AG04450 (cell line): Measurements from ENCODE around the gene ZFR. TPM values are rescaled to one million over a fixed set of nuclear protein-coding genes. Genes with fewer than 3 reads are reported as not detected.

Experiments used
- CTCF ChIA-PET: fragments of 300-600, 350-600 bp; formaldehyde crosslinking; extraction: SDS; loops from one replicate; lab custom pipeline; 2022; ENCODE audit warnings: antibody characterized with exemption, inconsistent platforms; lab: Charles Lee
- POLR2A ChIA-PET: fragments of 350-600 bp; formaldehyde crosslinking; extraction: SDS; loops from one replicate; lab custom pipeline; 2021; ENCODE audit warnings: antibody characterized with exemption, inconsistent platforms; lab: Yijun Ruan, JAX
- DNase-seq: peaks from one replicate; pipeline ENCODE4 v3.0.0-alpha.2; 2011; ENCODE audit warnings: low read depth, low spot score
- H3K27ac ChIP-seq: one replicate; pipeline ENCODE4 v1.5.1; 2012; ENCODE audit warnings: low read depth, low read length, control low read depth
- H3K27me3 ChIP-seq: one replicate; pipeline ENCODE4 v1.6.0; 2012; ENCODE audit warnings: low read length; ENCODE audit not compliant: control insufficient read depth, insufficient read depth
- H3K4me3 ChIP-seq: 2 replicates; pipeline ENCODE4 v1.5.1; 2011; ENCODE audit warnings: mild to moderate bottlenecking, low read depth, low read length, control low read depth
- H3K9me3 ChIP-seq: 2 replicates; pipeline ENCODE4 v1.5.1; 2012; ENCODE audit warnings: low read length; ENCODE audit not compliant: control insufficient read depth, insufficient read depth
- CTCF ChIP-seq: IDR thresholded peaks from 2 replicates; pipeline ENCODE4 v1.5.1; 2011; ENCODE audit warnings: low read depth, low read length, control low read depth, inconsistent platforms
- polyA plus RNA-seq: library from polyadenylated mRNA; depleted of rRNA; stranded (reverse); fragments of >200 nt; gene quantifications from 2 replicates; pipeline ENCODE4 v1.2.3, GENCODE V29; 2011

The ZFR gene
- polyA plus RNA-seq, 1 experiment, result 72.9 TPM

GRCh38 chr5:32387841-32388240 is 56.7 kb downstream of the ZFR start:
- H3K4me3 ChIP-seq, result no peak overlapping the region
- H3K27me3 ChIP-seq, result no peaks in the 10 kb centered on the region
- no peak overlapping the region for H3K27ac ChIP-seq
- no peaks in the 10 kb centered on the region for H3K9me3 ChIP-seq
- DNase-seq, result no peak
- no peak for TF ChIP-seq CTCF
- CTCF ChIA-PET, result interaction anchor here (0.7 to 2.1 kb wide), 5 partner anchors 8 to 210 kb away, joined by 3 to 11 read pairs (median 4); no protein-coding TSS in a partner anchor
- POLR2A ChIA-PET, result interaction anchor here (0.6 kb wide), 1 partner anchor 236 kb away, joined by 3 read pairs; no protein-coding TSS in a partner anchor

DNA sequence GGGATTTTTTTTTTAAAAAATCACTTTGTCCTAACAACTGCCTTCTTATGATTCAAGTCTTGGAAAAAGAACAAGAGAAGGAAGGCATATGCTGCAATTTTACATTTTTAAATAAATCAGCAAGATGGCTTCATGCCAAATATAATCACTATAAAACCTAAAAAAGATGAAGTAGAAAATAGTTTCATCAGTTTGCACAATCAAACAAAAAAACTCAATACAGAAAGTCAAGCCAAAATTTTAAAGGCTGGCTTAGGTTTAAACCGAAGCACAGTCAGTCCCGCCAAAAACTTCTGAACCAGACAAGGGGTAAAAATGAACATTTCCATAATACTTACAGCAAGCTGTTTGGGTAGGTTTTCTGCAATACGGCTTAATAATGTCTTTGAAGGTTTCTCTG is 57.3 kb downstream of the ZFR start:
- Histone ChIP-seq H3K4me3 (no peak overlapping the region), H3K27me3 (no peaks in the 10 kb centered on the region), H3K9me3 (no peaks in the 10 kb centered on the region), H3K27ac (no peak overlapping the region)
- CTCF ChIA-PET, result interaction anchor here (0.9 to 1.4 kb wide), 2 partner anchors 103 to 203 kb away, joined by 3 to 7 read pairs; no protein-coding TSS in a partner anchor
- no peak for DNase-seq
- POLR2A ChIA-PET, result no interaction called here
- TF ChIP-seq CTCF, result no peak

GRCh38 chr5:32384621-32385020 is 59.9 kb downstream of the ZFR start:
- Histone ChIP-seq H3K27ac (no peak overlapping the region), H3K4me3 (no peak overlapping the region), H3K27me3 (no peaks in the 10 kb centered on the region), H3K9me3 (no peaks in the 10 kb centered on the region)
- ChIA-PET CTCF (interaction anchor here (1.0 kb wide), 1 partner anchor 152 kb away, joined by 3 read pairs; no protein-coding TSS in a partner anchor), POLR2A (no interaction called here)
- DNase-seq, result no peak
- TF ChIP-seq CTCF, result no peak

GRCh38 chr5:32383586-32383985 is 61.0 kb downstream of the ZFR start:
- H3K27me3 ChIP-seq, result no peaks in the 10 kb centered on the region
- H3K9me3 ChIP-seq, result no peaks in the 10 kb centered on the region
- H3K27ac ChIP-seq, result no peak overlapping the region
- ChIA-PET POLR2A (no interaction called here), CTCF (interaction anchor here (1.0 kb wide), 1 partner anchor 151 kb away, joined by 3 read pairs; no protein-coding TSS in a partner anchor)
- H3K4me3 ChIP-seq, result no peak overlapping the region
- no peak for TF ChIP-seq CTCF
- no peak for DNase-seq

- ChIA-PET POLR2A (no interaction called here), CTCF (no interaction called here)
- H3K27ac ChIP-seq, result no peak overlapping the region
- no peaks in the 10 kb centered on the region for H3K9me3 ChIP-seq
- H3K27me3 ChIP-seq, result no peaks in the 10 kb centered on the region
- no peak for TF ChIP-seq CTCF
- no peak overlapping the region for H3K4me3 ChIP-seq
- DNase-seq, result no peak
Observed at GRCh38 chr5:32383065-32383464, 61.5 kb downstream of the ZFR start.
